ENCODE data around the gene POLR2L.

DNA sequence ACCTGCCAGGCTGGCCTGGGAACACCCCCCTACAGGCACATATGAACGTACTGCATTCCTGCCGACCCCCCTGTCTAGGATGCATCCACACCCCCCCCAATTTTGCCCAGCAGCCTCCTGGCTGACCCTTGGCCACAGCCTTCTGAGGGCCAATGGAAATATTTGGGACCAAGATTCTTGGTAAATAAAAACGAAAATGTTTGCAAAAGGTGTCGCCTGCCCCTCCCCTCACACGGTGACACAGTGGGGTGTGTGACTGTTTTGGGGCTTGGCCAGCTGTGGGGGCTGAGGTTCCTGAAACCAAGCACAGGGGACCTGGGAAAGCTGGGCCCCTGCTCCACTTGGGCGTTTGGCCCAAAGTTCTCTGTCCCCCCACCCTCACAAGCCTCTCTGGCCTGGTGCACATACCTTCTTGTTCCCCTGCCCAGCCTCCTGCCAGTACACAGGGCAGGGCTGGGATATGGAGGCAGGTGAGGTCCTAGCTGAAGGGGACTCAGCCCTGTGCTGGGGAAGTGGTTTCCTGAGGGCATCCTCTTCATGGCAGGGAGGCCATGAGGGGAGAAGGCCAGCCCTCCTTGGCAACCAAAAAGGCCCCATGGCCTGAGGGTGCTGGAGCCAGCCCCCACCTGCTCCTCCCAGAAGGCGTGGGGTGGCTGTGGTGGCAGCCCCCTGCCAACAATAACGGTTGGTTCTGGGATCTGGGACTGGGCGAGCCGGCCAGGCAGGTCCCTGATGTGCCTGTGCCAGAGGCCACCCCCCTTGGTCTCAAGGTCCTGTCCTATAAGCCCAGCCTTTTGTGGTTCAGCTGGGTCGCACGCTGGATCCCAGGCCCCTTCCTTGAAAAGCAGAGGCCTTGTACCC, 16.7 kb downstream of the POLR2L start:
- TF ChIP-seq CTCF (IDR thresholded peaks at IDR 0.05) (no peak), POLR2A (IDR thresholded peaks at IDR 0.05) (no peak)
